ENCODE measurements around the gene TFDP3.

TFDP3 gene

DNA sequence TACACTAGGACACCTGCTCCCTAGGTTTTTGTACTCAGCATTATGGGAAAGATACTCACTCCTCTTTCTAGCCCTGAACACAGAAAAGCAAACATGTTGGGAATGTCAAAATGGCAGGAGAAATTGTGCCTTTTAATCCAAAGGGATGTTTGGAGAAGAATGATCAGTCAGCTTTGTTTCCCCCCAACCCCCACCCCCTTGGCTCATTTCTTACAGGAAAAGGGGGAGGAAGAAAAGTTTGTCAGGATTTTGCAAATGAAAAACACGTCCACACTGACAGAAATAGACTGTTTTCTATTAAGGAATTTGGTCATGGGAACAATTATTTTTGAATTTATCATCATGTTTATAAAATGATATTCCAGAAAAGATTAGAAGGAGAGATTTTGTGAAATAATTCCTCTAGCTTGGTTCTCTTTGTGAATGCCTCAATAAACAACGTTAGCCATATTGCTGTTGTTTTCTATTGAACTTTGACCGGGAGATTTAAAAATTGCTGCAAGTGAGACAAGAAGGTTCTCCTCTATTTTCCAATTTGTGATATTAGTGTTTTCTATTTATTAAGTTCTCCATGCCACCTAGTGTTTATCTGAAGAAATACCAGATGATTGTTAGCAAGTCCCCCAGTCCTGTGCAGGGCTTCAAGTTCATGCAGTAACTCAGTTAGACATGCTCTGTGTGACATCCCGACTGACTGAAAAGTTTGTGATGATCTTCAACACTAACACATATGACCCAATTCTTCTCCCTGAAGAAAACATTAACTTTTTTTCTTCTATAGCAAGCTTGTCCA, 31.3 kb upstream of the TFDP3 start:
- DNase-seq (ENCODE audit: low spot score), result no peak
- H3K4me3 ChIP-seq, result no peak overlapping the region
- TF ChIP-seq, protein P1, sequence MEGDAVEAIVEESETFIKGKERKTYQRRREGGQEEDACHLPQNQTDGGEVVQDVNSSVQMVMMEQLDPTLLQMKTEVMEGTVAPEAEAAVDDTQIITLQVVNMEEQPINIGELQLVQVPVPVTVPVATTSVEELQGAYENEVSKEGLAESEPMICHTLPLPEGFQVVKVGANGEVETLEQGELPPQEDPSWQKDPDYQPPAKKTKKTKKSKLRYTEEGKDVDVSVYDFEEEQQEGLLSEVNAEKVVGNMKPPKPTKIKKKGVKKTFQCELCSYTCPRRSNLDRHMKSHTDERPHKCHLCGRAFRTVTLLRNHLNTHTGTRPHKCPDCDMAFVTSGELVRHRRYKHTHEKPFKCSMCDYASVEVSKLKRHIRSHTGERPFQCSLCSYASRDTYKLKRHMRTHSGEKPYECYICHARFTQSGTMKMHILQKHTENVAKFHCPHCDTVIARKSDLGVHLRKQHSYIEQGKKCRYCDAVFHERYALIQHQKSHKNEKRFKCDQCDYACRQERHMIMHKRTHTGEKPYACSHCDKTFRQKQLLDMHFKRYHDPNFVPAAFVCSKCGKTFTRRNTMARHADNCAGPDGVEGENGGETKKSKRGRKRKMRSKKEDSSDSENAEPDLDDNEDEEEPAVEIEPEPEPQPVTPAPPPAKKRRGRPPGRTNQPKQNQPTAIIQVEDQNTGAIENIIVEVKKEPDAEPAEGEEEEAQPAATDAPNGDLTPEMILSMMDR (IDR thresholded peaks at IDR 0.05), result no peak
- H3K27ac ChIP-seq, result no peak overlapping the region

DNA sequence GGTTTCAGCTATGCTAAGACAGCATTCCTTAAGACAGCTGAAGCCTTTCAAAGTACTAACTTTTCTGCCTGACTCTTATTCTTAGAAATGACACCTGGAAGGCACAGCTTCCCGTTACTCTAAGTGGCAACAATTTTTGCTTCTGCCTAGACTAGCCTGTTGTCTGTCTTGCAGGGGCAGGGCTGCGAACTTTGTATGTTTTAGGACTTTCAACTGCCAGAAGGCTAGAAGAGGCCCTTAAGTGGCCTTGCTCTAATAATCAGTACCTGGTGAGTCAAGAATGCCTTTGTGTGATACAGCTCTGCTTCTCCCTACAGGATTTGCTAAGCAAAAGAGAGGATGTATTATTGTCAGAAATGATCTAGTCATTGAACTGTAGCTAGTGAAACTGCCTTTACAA, 30.0 kb upstream of the TFDP3 start:
- DNase-seq (ENCODE audit: low spot score), result no peak
- Histone ChIP-seq H3K4me3 (no peak overlapping the region), H3K27ac (no peak overlapping the region)
- TF ChIP-seq, protein P1 (IDR thresholded peaks at IDR 0.05), result no peak

DNA sequence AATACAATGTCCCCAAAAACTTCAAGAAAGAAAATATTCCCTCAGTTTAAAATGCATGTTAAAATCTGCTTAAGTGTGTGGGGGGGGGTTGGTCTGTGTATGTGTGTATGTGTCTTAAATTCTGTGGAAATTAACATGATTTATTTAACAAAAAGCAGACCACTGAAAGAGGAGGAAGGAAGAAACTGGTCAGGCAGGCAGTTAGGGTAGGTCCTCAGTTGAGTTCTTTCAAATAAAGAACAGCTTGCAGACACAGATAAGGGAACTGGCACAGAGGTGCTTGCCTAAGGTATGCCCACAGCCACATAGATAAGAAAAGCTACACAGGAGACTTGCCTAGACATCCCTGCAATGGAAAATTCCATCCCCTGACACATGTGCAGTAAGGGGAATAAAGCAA, 28.8 kb upstream of the TFDP3 start:
- DNase-seq (ENCODE audit: low spot score), result no peak
- Histone ChIP-seq H3K4me3 (no peak overlapping the region), H3K27ac (no peak overlapping the region)
- TF ChIP-seq, protein P1 (IDR thresholded peaks at IDR 0.05), result no peak

DNA sequence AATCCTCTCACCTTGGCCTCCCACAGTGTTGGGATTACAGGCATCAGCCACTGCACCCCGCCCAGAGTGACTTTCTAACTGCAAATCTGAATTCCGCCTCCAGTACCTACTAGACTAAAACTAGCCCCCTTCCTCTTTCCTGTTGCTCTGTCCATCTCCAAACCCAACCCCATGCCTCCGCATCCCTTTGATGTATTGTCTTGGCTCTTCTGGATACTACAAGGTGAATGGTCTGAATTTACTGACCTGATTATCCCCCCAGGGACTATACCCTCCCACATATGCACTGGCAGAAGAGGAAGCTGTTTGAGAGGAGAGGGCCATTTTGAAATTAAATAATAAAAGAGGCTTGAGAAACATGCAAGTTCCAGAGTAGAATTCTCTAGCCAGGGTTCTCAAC, 17.7 kb upstream of the TFDP3 start:
- no peak overlapping the region for H3K4me3 ChIP-seq
- TF ChIP-seq, protein P1 (IDR thresholded peaks at IDR 0.05), result no peak
- DNase-seq (ENCODE audit: low spot score), result no peak
- no peak overlapping the region for H3K27ac ChIP-seq

DNA sequence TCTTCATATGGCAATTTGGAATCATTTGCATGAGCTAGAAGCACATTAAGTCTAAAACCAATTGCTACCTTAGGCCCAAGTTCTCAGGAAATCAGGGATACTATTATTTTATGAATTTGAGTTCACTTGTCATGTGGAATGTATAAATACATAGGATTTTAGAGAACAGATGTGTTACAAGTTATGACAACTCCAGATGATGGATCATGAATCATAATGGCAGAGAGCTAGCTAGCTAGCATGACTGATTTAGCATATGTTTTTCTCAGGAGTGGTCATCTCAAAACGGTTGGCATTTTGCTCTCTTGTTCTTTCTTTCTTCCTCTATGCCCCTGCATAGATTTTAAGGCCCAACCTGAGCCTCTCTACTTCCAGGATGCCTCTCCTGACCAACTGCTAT, 14.2 kb upstream of the TFDP3 start:
- no peak for DNase-seq (ENCODE audit: low spot score)
- Histone ChIP-seq H3K27ac (no peak overlapping the region), H3K4me3 (no peak overlapping the region)
- TF ChIP-seq, protein P1 (IDR thresholded peaks at IDR 0.05), result no peak

DNA sequence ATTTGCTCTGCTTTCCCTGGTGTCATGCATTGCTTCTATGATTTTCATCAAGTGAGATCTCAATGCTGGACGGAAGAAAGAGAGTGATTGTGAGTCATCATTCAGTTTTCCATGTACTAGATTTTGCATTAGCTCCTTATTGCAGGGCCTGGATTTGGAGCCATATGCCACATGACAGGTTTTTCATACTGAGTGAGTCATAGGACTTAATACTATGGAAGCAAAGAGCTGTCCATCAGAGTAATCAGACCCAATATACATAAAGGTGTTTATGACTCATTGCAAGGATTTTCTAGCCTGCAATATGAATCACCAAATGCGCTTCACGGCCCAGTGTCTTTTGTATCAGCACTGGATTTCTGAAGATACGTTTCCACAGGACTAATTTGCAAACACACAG, 11.2 kb upstream of the TFDP3 start:
- TF ChIP-seq, protein P1 (IDR thresholded peaks at IDR 0.05), result no peak

DNA sequence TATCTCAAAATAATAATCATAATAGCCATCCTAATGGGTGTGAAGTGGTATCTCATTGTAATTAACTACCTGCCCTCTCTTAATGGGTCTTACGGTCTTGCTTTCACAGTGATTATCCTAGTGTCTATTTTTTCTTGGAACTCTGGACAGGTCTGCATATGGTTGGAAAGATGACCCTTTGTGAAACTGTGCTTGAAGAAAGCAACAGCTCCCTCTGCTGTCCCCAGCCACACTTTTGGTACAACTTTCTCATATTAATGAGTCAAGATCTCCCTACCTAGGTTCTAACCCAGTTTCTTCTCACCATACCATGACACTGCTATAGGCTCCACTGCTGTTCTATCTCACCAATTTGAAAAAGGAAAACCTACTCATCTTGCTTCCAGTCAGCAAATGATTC, 2.4 kb downstream of the TFDP3 start:
- TF ChIP-seq, protein P1 (IDR thresholded peaks at IDR 0.05), result no peak

More for the DNA sequence above, 11.2 kb upstream of the TFDP3 start:
- DNase-seq (ENCODE audit: low spot score), result no peak
- Histone ChIP-seq H3K4me3 (no peak overlapping the region), H3K27ac (no peak overlapping the region)

More for the DNA sequence above, 2.4 kb downstream of the TFDP3 start:
- no peak for DNase-seq (ENCODE audit: low spot score)
- H3K27ac ChIP-seq, result no peak overlapping the region
- no peak overlapping the region for H3K4me3 ChIP-seq

Data from coronary artery (tissue), 2 donors.